NCI-H2081 (cell line): ENCODE results near the gene CUL4A.

Experiments
- DNase-seq, 2 experiments: peaks; one replicate each; lab custom pipeline; 2025; lab: John Stamatoyannopoulos, UW

The CUL4A gene

GRCh38 chr13:113179374-113180230 lies 29.8 kb upstream of the CUL4A start:
- DNase-seq: no peak

- no peak for DNase-seq
Measured at GRCh38 chr13:113182046-113182445, 27.4 kb upstream of the CUL4A start.

- peak in 1 of 2 experiments; percentile 19 for DNase-seq
Measured at GRCh38 chr13:113183450-113184129, 25.8 kb upstream of the CUL4A start.

DNA sequence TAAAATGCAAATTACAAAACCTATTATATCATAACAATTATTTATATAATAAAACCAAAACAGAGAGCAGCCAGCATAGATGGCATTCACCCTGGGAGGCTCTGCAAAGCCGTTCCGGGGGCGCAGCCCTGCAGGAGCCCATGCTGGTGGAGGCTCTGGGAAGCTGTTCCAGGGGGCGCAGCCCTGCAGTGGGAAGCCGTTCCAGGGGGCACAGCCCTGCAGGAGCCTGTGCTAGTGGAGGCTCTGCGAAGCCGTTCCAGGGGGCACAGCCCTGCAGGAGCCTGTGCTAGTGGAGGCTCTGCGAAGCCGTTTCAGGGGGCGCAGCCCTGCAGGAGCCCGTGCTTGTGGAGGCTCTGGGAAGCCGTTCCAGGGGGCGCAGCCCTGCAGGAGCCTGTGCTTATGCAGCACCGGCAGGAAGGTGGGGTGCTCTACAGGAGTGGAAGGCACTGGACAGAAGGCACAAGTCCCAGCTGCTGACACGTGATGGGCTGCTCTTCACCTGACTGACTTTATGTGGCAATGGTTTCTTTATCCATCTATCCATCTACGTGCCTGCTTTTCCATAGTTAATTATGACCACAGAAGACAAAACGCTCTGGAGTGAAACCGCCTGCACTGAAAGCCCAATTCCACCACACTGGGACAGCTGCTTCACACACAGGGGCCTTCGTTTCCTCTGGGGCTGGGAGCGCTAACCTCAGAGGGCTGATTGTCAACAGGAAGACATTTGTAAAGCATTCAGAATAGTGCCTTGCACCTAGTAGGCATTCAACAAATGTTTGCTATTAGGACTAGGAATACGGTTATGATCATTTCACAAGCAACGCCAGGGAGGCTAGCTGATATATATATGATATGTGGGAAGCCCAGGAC lies 24.6 kb upstream of the CUL4A start:
- DNase-seq: peak in 1 of 2 experiments; percentile 15

DNA sequence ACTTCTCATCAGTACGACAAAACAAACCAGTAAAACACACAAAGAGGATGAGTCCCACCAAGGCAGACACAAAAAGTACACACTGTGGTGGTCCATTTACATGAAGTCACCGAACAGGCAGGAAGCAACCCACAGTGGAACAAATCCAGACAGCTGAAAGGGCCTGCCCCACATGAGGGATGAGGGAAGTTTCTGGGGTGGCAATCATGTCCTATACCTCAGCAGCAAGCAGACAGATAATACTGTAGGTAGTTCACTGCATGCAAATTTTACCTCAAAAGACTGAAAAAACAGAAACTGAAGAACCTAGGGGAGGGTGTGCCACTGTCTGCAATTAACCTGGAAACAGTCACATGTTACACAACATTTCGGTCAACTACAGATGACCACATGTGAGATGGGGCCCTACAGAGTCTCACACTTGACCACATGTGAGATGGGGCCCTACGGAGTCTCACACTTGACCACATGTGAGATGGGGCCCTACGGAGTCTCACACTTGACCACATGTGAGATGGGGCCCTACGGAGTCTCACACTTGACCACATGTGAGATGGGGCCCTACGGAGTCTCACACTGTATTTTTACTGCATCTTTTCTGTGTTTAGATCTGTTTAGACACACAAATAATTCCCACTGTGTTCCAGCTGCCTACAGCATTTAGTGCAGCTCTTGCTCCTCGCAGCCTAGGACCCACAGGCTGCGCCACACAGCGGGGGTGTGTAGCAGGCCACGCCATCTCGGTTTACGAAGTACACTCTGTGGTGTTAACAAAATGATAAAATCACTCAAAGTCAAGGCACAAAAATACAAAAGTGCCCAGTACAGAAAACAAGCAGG lies 23.1 kb upstream of the CUL4A start:
- DNase-seq: peak in 1 of 2 experiments; percentile 1

DNA sequence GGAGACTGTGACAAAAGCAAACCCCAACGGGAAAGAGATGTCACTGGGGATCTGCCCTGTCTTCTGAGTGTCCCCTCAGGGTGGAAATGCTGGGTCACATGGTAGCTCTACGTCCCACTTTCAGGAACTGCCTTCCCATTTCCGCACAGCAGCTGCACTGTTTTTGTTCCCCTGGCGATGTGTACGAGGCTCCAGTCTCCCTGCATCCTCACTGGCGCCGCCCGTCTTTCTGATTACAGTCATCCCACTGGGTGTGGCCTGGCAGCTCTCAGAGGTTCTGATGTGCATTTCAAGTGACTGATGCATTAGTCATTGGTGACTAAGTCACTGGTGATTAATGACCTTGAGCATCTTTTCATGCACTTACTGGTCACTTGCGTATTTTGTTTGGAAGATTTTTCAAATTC lies 22.1 kb upstream of the CUL4A start:
- DNase-seq: no peak

DNA sequence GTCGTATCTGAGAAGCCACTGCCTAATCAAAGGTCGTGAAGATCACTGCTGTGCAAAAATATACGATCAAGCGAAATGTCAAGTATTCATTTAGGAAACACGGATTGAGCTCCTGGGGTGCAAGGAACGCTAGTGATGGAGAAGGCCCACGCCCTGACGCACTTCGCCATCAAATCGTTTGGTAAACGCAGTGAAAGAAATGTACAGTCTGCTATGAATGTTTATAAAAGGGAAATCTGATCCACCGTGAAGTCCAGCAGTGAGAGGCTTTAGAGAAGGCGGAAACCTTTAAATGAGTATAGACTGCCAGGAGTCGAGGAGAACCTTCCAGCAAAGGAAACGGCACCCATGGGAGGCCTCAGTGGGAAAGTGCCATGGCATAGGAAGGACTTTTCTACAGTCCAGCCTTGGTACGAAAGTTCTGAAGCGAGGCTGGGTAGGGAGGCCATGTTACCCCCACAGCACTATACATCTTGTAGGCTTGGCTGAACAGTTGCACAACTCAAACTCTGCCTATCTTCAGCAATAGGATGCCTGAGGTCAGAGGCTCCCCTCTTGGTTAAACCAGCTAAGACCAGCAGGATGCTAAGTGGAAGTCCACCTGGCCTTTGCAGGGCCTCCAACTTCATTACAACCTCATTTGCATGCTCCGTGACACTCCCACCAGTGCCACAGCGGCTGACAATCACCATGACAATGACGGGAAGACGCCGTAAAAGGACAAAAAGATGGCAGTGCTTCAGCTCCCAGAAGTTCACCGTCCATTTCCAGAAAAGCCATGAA lies 21.3 kb upstream of the CUL4A start:
- no peak for DNase-seq

DNA sequence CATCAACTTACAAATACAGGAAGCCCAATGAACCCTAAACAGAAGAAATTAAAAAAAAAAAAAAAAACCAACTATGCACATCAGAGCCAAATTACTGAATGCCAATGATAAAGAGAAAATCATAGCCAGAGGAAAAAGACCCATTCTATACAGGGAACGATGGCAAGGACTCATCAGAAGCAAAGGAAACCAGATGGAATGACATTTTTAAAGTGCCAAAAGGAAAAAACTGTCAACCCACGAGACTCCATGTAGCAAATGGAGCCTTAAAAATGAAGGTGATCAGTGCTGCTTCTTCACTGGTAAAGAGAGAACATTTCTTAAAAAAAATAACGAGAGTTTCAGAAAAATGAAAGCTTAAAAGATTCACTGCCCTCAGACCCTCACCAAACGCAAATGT lies 19.2 kb upstream of the CUL4A start:
- DNase-seq: no peak

- no peak for DNase-seq
Measured at GRCh38 chr13:113192279-113192678, 17.1 kb upstream of the CUL4A start.

- DNase-seq: no peak
Measured at GRCh38 chr13:113192902-113193301, 16.5 kb upstream of the CUL4A start.

DNA sequence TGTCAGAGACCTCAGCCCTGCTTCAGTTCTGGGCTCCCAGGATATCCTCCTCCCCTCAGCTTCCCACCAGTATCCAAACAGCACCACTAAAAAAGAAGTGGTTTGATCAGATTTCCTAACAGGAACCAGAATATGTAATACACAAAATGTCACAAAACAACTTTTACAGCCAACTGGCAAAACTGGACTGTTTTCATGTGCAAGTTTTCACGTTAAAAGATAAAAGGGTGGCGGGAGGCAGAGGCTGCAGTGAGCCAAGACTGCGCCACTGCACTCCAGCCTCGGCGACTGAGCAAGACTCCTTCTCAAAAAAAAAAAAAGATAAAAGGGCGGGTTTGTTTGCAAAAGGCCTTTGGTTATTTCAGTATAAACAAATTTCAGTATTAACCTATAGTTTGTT lies 14.1 kb upstream of the CUL4A start:
- no peak for DNase-seq

- DNase-seq: no peak
Measured at GRCh38 chr13:113196970-113197737, 12.3 kb upstream of the CUL4A start.

DNA sequence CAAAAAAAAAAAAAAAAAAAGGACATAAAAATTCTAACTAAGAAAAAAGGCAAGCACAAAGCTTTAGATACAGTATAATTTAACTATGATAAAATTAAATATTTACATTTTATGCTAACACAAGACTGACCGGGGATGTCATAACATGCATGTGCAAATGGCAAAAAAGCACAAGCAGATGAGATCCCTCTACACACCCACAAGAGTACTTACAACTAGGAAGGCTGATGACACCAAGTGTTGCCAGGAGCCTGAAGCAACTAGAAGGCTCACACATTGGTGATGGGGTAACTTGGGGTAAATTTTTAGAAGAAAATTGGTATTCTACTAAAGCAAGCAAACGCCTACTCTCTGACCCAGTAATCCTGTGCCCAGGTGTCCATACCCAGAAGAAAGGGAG lies 7.6 kb upstream of the CUL4A start:
- DNase-seq: no peak

DNA sequence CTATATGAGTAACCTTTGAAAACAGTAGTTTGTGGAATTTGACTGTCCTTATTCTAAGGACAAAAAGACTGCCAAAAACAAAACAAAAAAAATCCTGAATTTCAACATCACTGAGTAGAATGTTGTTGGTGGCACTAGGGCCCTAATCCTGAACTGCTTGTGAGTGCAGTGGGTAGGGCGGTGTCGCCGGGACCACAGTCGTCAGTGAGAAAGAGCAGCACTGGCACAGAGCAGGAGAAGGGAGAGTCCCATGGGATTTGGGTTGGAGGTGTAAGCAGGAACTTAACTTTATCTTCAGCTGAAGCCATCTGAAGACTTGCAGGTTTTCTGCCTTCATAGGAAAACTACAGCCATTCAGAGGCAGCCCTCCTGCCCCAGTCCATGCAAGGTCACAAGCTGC lies 6.5 kb upstream of the CUL4A start:
- no peak for DNase-seq

DNA sequence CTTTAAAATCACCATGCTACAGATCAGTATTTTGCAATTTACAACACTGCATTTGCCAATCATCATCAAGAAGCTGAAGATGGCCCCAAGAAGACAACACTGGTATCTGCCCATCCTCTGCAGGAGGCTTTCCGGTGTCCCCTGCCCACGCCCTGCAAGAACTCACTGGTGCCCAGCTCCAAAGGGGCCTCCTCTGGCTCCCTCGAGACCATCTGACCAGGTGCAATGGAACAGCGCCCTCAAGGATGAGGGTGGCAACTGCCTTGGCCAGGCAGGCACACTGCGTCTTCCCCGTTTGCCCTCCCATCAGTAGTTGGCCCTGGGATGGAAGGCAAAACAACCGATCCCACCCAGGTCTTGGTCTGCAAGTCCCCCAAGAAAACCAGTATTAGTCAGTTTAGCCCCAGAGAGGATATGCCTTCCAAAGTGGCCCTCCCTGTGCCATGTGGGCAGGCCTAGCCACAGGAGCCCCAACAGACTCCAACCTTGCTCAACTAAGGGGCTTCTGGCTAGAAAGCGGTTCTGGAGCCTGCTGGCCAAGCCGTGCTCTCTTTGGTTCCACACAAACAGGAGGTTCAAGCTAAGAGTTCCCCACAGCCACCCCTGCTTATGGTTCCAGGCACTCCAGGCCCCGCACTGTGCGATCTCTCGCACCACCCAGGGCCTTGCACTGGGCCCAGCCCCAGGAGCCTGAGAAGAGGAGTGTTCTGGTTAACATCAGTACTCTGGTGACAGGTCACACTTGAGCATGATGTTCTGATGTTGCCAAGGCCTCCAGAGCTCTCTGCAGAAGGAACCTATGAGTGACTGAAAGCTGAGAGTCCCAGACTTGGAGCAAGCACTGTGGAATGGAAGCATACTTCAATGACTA lies 5.7 kb upstream of the CUL4A start:
- DNase-seq: no peak

DNA sequence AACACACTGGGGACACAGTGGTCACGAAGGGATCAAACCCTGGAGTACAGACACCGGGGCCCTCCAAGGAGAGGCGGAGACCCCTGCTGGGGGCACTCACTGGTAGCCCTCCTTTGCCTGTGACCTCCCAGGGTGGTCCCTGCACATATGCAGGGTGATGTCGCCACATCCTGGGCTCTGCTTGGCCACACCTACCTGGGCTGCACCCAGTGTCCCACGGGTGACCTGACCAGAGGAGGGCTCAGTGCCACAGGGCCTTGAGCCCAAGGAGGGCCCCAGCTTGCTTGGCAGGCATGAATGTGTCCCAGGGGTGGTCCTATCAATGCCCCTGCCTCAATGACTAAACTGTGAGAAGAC lies 5.1 kb upstream of the CUL4A start:
- no peak for DNase-seq

DNA sequence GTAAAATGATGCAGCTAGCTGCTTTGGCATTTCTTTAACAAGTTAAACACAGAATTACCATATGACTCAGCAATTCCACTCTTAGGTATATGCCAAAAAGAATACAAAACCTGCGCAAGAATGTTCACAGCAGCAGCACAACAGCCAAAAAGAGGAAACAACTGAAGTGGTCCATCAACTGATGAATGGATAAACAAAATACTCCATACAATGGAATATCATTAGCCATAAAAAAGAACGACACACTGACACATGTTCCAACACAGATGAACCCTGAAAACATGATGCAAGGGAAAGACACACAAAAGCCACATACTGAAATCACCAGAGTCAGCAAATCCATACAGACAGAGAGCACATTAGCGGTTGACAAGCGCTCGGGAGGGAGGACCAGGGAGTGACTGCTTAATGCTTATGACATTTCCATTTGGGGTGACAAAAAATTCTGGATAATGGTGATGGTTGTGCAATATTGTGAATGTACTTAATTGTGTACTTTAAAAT lies 3.9 kb upstream of the CUL4A start:
- DNase-seq: no peak

- no peak for DNase-seq
Measured at GRCh38 chr13:113207460-113207859, 2.0 kb upstream of the CUL4A start.

DNA sequence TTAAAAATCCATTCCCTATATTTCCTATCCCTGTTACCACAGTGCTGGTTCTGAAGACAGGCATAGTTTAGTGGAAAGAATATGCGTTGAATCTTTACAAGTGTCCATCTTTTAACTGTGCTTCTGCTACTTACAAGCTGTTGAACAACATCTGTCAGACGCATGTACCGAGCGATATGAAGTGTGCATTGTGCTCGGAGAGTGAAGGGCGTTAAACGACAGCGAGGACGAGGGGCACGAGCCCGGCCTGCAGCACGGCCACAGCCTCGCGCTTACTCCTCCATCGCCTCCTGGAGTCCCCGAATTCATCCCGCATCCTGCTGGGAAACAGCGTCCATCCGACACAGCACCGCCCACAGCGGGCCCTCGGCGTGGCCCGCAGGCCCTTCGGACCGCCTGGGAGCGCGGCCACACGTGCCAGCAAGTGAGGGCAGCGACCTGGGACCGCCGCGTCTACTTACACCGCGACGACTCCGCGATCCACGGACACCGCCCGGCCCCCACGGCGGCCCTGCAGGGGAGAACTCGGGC lies 1.5 kb upstream of the CUL4A start:
- DNase-seq: peak; percentile 31 to 42
